HG03159 (cell line): ENCODE results near the gene LRP1B.
A peak's percentile ranks its signal among the peaks of the same experiment; 100 is the strongest.

Source experiments
- ATAC-seq: cut with Tn5 transposase; IDR thresholded peaks from one replicate; pipeline ENCODE4 v1.9.1; 2021; ENCODE audit warnings: mild to moderate bottlenecking, moderate library complexity; ENCODE audit not compliant: unreplicated experiment

The LRP1B gene

DNA sequence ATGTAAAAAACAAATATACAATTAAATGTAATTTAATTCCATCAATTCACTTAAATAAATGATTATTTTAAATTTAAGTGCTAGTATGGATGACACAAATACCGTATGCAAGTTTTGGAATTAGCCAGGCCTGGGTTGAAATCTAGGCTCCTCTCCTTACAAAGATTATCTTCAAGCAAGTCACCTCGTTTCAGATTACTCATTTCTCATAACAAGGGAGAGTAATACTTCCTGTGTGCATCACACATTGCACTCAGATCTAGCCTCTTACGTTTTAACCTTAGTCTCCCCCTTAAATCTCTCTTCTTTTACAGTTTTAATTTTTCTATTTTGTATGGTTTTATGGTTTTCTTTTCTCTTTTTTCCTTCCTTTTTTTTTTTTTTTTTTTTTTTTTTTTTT lies 1874.7 kb downstream of the LRP1B start:
- ATAC-seq: no peak

GRCh38 chr2:140249821-140250220 lies 1881.0 kb downstream of the LRP1B start:
- ATAC-seq: no peak

DNA sequence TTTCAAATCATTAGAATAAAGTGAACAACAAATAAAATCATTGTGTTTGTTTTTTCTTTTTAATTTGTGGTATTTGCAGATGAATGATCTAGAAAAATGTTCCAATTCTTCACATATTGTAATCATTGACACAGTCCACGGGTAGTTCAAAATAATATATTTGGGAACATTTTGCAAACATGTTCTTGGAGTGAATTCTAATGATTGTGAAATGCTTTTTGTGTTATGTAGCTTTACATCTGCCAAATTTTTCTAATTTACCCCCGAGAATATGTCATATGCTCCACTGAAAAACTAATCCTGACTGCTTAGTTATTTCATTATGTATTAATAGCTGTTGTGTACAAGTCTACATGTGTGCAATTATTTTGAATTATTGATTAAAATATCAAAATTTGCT lies 1882.2 kb downstream of the LRP1B start:
- ATAC-seq: no peak

DNA sequence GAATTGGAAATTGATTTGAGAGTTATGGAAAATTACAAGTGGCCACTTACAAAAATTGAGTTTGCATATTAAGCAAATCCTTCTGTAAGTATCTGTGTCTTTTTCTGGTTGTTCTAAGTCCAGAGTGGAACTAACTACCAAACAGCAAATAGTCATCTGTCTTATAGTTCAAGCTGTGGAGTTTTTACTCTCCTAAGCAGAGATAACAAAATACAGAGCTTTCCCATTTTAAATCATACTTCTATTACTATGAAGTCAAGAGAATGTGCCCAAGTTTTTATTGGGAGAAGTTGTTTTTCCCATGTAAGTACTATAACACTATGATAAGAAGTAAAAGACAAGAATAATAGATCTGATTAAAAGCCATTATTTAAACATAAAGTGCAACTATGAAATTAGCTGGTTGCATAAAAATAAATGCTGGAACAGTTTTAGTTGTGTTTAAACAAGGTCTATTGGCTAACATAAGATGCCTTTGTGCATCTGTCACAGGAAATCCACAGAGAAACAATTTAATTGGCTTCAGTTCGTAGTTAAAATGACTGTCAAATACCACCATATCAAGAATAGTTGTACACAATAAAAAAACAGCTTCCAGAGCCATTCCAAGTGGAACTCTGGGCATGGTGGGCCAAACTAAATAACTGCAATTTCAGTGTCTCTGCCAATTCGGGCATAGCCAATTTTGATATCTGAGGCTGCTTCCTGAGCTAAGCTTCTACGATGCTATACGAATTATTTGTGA lies 1883.2 kb downstream of the LRP1B start:
- no peak for ATAC-seq

DNA sequence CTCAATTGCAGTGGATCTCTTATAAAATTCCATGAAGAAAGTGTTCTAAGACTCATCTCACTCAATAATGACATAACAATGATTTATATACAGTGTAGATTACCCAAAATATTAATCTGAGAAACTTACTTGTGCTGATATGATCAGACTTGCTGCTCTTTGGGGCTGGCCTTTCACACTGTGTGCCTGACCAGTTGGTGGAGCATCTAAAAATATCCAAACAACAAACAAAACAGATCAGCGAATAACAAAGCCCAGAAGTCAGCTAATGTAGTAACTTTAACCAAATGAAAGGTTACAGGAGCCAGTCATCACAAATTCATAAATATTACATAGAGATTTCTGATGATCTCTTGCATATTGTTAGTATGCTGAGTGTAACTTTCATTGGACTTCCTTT lies 1883.9 kb downstream of the LRP1B start:
- ATAC-seq: no peak

- ATAC-seq: no peak
Measured at GRCh38 chr2:140246058-140246457, 1884.8 kb downstream of the LRP1B start.

DNA sequence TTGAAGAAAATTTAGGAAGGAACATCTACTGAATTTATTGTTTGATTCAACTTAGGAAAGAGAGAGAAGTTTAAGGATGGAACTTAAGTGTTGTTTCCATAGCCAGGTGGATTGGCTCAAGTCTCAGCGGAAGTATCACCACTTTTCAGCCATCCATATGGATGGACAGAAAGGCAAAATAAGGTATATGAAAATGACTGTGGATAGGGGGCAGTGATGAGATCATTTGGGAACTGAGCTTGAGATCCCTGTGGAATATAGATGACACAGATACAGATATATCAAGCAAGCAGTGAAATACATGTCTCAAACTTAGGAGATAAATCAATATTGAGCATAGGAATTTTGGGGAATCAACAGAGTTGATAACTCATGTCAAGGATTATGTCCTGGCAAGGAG lies 1887.9 kb downstream of the LRP1B start:
- ATAC-seq: no peak

- ATAC-seq: no peak
Measured at GRCh38 chr2:140234116-140234515, 1896.7 kb downstream of the LRP1B start.

- no peak for ATAC-seq
Measured at GRCh38 chr2:140210963-140211362, 1919.9 kb downstream of the LRP1B start.

DNA sequence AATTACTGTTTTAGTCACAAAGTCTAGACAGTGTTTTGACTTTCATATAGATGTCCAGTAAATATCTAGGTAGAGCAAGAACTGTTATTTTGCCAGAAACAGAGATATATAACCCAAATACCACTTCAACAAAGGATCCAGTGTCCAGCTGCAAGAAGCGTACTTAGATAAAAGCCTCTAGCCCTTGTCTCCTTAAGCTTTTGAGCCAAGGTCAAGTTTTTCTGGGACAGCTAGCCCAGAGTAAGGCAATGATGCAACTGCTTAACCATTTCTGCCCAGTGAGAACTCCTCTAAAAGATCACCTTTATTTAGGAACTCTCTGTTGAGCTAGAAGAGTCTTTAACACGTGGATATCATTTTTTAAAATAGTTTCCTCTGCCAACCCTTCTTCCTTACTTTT lies 1925.7 kb downstream of the LRP1B start:
- ATAC-seq: no peak

GRCh38 chr2:140203347-140203746 lies 1927.5 kb downstream of the LRP1B start:
- ATAC-seq: no peak

- ATAC-seq: no peak
Measured at GRCh38 chr2:140201572-140201971, 1929.2 kb downstream of the LRP1B start.

DNA sequence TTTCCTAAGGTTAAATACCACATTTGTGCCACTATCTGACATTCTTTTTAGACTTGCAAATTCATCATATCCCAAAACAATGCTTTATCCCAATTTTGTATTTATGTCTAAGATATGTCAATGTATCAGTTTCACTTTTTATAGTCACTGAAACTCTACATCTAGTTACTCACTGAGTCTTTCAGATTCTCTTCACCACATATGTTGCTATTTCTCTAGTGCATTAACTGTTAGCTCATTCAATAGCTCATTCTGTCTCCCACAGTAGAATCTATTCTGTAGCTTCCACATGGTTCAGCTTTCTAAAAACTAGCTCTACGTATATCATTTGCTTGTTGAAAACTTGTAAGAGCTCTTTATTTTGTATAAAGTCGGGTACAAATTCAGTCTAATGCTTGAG lies 1930.1 kb downstream of the LRP1B start:
- ATAC-seq: no peak

DNA sequence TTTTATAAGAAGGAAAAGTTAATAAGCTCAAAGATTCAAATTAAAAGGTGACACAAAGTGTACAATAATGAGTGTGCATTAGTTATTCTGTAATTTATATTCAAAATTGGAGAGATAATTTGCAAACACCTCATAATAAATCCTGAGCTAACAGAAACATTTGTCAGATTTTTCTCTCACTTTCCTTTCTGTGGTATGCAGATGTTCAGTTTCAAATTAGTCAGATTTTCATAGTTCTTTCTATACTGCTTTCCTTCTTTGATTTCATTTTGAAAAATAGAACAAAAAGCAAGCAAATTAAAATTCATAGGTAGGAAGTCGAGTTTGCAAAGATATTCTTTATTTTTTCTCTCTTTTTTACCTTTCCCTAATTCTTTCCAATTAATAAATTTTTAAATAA lies 1930.5 kb downstream of the LRP1B start:
- ATAC-seq: peak; percentile 61

DNA sequence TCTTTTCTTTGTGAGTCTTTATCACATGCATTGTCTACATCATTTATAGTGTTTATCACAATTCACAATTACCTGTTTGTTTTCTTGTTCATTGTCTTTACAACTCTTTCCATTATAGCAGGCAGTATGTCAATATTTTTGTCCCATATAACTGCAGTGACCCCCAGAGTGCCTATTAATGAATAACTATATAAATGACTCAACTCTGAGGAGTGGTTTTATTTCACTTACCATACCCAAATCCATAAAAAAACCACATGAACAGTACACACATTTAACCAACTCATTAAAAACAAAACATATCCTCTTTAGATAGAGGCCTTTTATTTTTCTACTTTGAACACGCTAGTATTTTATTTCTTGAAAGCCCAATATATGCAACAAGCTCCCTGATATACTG lies 1931.5 kb downstream of the LRP1B start:
- no peak for ATAC-seq

DNA sequence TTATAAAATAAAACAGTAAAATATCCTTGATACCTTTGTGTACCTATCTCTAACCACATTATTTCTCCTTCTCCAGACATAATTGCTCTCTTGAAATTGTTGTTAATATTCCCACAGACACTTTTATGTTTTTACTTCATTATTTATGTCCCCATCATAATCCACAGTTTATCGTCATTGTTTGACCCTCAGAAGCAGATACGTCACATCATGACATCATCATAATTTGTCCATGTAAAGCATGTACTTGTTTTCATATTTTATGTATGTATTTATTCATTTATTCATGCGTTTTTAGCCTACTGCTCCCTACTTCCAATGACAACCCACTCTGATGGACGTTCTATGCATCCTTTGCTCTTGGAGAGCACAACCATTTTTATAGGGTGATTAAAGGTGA lies 1943.7 kb downstream of the LRP1B start:
- no peak for ATAC-seq

DNA sequence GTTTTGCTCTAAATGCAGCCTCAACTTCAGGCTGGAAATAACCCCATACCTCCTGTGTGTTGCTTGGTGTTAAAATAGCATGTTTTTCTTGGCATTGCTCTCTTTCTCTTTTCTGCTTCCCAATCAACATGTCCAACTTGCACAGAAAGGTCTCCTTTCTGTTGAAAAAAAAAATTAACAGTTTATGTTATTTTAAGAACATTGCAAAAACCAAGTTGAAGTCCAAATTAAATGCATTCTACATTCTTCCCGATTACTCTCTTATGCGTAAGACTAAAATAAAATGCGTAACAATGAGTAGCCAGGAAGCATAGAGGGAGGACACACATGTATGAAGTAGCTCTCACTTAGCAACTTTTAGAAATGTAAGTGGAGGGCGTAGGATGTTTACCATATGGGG lies 1944.5 kb downstream of the LRP1B start:
- ATAC-seq: no peak

DNA sequence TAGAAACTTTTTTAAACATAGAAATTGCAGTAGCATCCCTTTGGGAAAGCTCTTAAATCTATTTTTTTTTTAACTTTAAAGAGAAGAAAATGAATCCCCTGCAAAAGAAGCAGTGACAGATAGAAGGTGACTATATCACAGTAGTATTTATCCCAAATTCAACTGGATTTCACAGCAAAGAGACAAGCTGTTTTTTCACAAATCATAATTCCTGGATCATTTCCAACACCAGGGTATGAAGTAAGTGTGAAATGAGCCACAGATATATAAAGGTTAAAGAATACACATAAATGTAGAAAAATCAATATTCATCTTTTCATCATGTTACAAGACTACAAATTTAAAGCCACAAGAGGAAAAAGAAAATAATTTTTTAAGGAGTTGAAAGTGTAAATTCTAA lies 1945.7 kb downstream of the LRP1B start:
- ATAC-seq: no peak

- no peak for ATAC-seq
Measured at GRCh38 chr2:140183056-140183765, 1947.6 kb downstream of the LRP1B start.
